Endothelial cell (in vitro differentiated cells): ENCODE results near the gene FTSJ1. TPM values are rescaled to one million over a fixed set of nuclear protein-coding genes. Genes with fewer than 3 reads are reported as not detected.

Experiments used
- DNase-seq: peaks from one replicate; pipeline ENCODE4 v3.0.0; 2021; ENCODE audit warnings: low spot score
- H3K27ac Mint-ChIP-seq: one replicate; pipeline ENCODE4 v1.8.0; 2021; ENCODE audit warnings: mixed read lengths, inconsistent platforms; ENCODE audit not compliant: unreplicated experiment
- H3K27me3 Mint-ChIP-seq: one replicate; pipeline ENCODE4 v1.8.0; 2021; ENCODE audit warnings: mild to moderate bottlenecking, moderate library complexity, mixed read lengths, inconsistent platforms; ENCODE audit not compliant: unreplicated experiment
- H3K36me3 Mint-ChIP-seq: one replicate; pipeline ENCODE4 v1.8.0; 2021; ENCODE audit warnings: mild to moderate bottlenecking, low read depth, mixed read lengths, inconsistent platforms; ENCODE audit not compliant: unreplicated experiment
- H3K4me1 Mint-ChIP-seq: one replicate; pipeline ENCODE4 v1.8.0; 2021; ENCODE audit warnings: mild to moderate bottlenecking, mixed read lengths, inconsistent platforms; ENCODE audit not compliant: unreplicated experiment
- H3K4me3 Mint-ChIP-seq: one replicate; pipeline ENCODE4 v1.8.0; 2021; ENCODE audit warnings: mild to moderate bottlenecking, mixed read lengths, inconsistent platforms; ENCODE audit not compliant: unreplicated experiment
- H3K9me3 Mint-ChIP-seq: one replicate; pipeline ENCODE4 v1.8.0; 2021; ENCODE audit warnings: mixed read lengths, inconsistent platforms; ENCODE audit not compliant: unreplicated experiment
- CTCF ChIP-seq: fragments of 200-600 bp; sonication (generic); IDR thresholded peaks from one replicate; pipeline ENCODE4 v1.5.0; 2021; ENCODE audit warnings: antibody characterized with exemption; ENCODE audit not compliant: unreplicated experiment
- total RNA-seq: library from RNA; stranded (reverse); fragmentation: NEBNext Ultra II Directional; extraction: Animal tissue kit (Norgen Biotek cat#: 25700); gene quantifications from one replicate; pipeline ENCODE4 v1.2.1, GENCODE V29; 2021; ENCODE audit not compliant: unreplicated experiment

The FTSJ1 gene
- total RNA-seq, 1 donor from 2014 or later, result 38.4 TPM

- Mint-ChIP-seq H3K4me1 (peaks cover 34% of the 10 kb centered on the region), H3K36me3 (no peaks in the 10 kb centered on the region), H3K4me3 (peak overlapping the region; percentile 51), H3K27me3 (peaks cover 5% of the 10 kb centered on the region), H3K9me3 (no peaks in the 10 kb centered on the region), H3K27ac (peak overlapping the region; percentile 61)
- no peak for DNase-seq
- no peak for TF ChIP-seq CTCF
Measured at GRCh38 chrX:48471504-48471903, 4.5 kb upstream of the FTSJ1 start.

GRCh38 chrX:48472225-48472624 is 3.8 kb upstream of the FTSJ1 start:
- peaks cover 7% of the 10 kb centered on the region for H3K27me3 Mint-ChIP-seq
- DNase-seq, result no peak
- H3K27ac Mint-ChIP-seq, result no peak overlapping the region
- no peak overlapping the region for H3K4me3 Mint-ChIP-seq
- no peak for TF ChIP-seq CTCF
- no peaks in the 10 kb centered on the region for H3K9me3 Mint-ChIP-seq
- peaks cover 6% of the 10 kb centered on the region for H3K36me3 Mint-ChIP-seq
- peaks cover 42% of the 10 kb centered on the region for H3K4me1 Mint-ChIP-seq

DNA sequence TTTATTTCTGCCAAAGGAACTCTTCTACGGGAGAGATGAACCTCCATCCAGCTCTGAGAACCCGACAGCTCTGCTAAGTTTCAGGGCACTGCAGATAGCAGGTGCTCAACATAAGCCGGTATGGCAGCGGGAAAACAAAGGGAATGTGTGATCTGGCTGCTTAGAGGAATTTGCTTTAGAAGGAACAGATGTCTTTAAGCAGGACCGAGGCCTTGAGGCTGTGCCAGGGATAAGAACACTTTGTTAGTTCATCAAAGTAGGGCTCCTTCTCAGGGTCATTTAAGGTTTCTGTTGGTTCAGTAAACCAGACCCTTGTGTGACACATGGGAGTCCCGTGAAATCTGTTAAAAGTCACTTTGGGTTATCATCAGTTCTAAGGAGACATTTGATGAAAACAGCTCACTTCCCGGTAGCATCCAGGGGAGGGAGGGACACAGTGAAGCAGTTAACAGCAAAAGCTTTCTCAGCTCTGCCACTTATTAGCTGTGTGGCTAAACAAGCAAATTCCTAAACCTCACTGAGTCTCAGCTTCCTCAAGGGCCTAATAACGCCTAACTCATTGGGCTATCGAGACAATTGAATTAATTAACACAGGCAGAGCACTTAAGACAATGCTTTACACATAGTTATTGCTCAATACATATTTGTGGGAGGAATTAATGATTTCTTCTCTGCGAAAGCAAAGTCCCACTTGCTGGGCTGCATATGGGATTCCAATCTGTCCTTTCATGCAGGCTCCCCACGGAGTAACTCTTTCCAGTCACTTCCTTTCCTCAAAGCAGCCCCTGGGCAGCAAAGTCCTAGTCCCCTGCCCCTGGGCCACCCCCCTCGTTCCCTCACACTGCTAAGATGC is 2.9 kb upstream of the FTSJ1 start:
- DNase-seq, result no peak
- H3K27me3 Mint-ChIP-seq, result peaks cover 7% of the 10 kb centered on the region
- no peak for TF ChIP-seq CTCF
- peaks cover 9% of the 10 kb centered on the region for H3K36me3 Mint-ChIP-seq
- peak overlapping the region; percentile 48 for H3K27ac Mint-ChIP-seq
- no peaks in the 10 kb centered on the region for H3K9me3 Mint-ChIP-seq
- peaks cover 44% of the 10 kb centered on the region for H3K4me1 Mint-ChIP-seq
- no peak overlapping the region for H3K4me3 Mint-ChIP-seq

DNA sequence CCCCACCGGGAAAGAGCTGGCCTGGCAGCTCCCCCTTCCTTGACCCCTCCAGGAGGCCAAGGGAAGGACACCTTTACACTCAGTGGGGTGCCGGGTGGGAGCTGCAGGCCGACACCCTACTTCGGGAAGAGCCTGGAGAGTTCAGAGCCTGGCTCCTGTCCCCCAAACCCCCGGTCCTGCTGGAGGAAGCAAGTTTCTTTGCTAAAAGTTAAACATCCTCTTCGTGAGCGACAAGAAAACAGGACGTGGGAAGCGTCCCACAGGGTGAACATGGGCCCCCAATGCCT is 2.4 kb upstream of the FTSJ1 start:
- H3K9me3 Mint-ChIP-seq, result no peaks in the 10 kb centered on the region
- H3K27ac Mint-ChIP-seq, result peak overlapping the region; percentile 48
- no peak for TF ChIP-seq CTCF
- peaks cover 44% of the 10 kb centered on the region for H3K4me1 Mint-ChIP-seq
- H3K4me3 Mint-ChIP-seq, result no peak overlapping the region
- no peak for DNase-seq
- peaks cover 7% of the 10 kb centered on the region for H3K27me3 Mint-ChIP-seq
- H3K36me3 Mint-ChIP-seq, result peaks cover 9% of the 10 kb centered on the region

DNA sequence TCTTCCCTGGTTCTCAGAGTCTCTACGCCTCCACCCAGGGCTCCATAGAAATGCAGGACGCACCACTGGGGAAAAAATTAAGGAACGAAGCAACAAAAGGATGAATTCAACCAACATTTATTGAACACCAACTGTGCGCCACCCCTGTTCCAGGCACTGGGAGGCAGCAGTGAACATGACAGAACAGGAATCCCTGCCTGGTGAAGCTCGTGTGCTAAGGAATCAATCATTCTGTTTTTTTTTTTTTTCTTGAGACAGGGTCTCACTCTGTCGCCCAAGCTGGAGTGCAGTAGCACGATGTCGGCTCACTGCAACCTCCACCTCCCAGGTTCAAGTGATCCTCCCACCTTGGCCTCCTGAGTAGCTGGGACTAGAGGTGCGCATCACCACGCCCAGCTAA is 1.9 kb upstream of the FTSJ1 start:
- H3K4me1 Mint-ChIP-seq, result peaks cover 43% of the 10 kb centered on the region
- H3K27ac Mint-ChIP-seq, result peak overlapping the region; percentile 70
- H3K4me3 Mint-ChIP-seq, result no peak overlapping the region
- H3K36me3 Mint-ChIP-seq, result peaks cover 10% of the 10 kb centered on the region
- H3K9me3 Mint-ChIP-seq, result no peaks in the 10 kb centered on the region
- TF ChIP-seq CTCF, result no peak
- DNase-seq, result peak; percentile 21
- H3K27me3 Mint-ChIP-seq, result peaks cover 7% of the 10 kb centered on the region
